Glomerular endothelial cell (primary cell): Measurements from ENCODE around the gene CFAP20. TPM values are rescaled to one million over a fixed set of nuclear protein-coding genes. Genes with fewer than 3 reads are reported as not detected.
"Not testable (repeated sequence)": the region's sequence is repeated elsewhere in the genome, so short reads cannot be mapped to it uniquely, and the experiment has no call there.

Experiments used
- DNase-seq: peaks from one replicate; pipeline ENCODE4 v3.0.0-alpha.2; 2011; ENCODE audit warnings: low read depth, low spot score; ENCODE audit errors: extremely low read depth
- total RNA-seq: library from RNA; depleted of rRNA; stranded (reverse); fragments of >200 nt; gene quantifications from 2 replicates; pipeline ENCODE4 v1.2.3, GENCODE V29; 2015

The CFAP20 gene
- total RNA-seq, 1 donor from 2014 or later, result 71.5 TPM

- no peak for DNase-seq
Observed at GRCh38 chr16:58099097-58099955, 29.9 kb downstream of the CFAP20 start.

GRCh38 chr16:58098207-58099096, 30.7 kb downstream of the CFAP20 start:
- no peak for DNase-seq

GRCh38 chr16:58096249-58096648, 32.9 kb downstream of the CFAP20 start:
- DNase-seq, result no peak

DNA sequence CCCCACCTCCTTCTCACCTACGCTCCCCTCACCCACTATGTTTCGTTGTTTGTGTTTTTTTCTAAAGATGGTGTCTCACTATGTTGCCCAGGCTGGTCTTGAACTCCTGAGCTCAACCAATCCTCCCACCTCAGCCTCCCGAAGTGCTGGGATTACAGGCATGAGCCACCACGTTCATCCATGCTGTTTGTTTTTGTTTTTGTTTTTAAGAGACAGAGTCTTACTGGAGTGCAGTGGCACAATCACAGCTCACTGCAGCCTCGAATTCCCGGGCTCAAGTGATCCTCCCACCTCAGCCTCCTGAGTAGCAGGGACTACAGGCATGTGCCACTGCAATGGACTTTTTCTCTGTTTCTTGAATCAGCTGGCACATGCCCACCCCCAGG, 33.6 kb downstream of the CFAP20 start:
- not testable (repeated sequence) for DNase-seq

DNA sequence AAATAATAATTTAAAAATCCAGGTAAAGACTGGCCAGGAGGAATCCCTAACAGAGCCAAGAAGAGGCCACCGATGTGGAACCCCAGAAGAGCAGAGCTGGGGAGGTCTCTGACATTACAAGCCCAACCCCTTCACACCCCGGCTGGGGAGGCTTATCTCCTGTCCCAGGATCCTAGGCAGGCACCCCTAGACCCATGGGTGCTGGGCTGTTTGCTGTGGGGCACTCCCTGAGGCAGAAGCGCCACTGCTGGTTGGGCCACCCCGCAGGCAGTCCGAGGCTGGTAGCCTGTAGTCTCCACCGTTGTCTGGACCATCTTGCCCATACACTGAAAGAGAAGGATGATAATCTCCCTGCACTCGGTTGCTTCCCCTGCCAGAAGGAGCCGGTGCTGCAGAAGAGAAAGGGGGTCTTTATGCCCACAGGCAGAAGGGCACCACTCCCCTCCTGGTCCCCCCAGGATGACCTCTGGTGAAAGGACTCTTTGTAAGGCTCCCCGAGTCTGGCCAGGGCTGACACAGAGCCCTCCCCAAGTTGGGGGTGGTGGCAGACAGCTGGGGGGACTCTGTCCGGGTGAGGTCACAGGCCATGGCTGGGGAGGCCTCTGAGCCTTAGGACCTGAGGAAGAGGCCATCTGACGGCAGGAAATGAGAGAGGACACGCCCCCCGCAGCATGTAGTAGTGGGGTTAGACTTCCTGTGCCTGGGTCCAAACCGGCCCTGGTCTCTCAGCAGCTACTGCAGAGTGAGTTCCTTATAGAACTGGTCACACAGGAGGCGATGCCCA, 34.2 kb downstream of the CFAP20 start:
- DNase-seq, result no peak

DNA sequence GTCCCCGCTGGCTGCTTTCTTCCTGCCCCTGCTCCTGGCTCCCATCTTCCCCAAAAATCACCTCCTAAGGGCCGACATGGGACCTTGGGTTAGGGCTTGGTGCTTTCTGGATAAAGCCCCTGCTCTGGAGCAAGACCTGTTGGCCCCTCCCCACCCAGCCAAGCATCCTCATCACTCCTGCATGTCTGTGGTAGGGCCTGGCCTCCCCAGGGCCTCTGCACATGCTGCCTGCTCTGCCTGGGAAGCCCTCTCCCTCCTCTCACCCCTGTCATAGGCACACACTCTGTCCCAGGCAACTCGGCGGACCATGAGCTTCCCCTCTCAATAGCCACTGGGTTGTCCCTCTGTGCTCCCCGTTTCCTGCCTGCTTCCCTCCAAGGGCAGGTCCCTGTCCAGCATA, 35.2 kb downstream of the CFAP20 start:
- DNase-seq, result no peak

DNA sequence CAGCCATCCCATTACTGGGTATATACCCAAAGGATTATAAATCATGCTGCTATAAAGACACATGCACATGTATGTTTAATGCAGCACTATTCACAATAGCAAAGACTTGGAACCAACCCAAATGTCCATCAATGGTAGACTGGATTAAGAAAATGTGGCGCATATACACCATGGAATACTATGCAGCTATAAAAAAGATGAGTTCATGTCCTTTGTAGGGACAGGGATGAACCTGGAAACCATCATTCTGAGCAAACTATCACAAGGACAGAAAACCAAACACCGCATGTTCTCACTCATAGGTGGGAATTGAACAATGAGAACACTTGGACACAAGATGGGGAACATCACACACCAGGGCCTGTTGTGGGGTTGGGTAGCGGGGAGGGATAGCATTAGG, 38.8 kb downstream of the CFAP20 start:
- not testable (repeated sequence) for DNase-seq

DNA sequence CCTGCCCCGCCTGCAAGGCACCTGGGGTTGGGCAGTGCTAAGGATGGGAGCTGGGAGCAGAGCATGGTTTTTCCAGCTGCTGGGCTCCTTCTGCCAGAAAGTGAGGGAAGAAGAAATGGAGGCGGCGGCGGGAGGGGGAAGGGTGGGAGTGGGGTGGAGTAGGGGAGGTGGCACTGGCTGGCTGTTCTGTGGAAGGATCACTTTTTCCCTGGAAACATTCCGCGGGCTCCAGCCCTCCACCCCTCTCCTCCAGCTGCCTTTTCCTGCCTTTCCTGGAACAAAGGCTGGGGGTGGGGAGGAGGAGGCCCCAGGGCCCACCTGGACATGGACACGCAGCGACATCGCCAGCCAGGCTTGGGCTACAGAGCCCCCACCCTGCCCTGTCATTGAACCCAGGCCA, 41.1 kb downstream of the CFAP20 start:
- no peak for DNase-seq

GRCh38 chr16:58087209-58087913, 41.8 kb downstream of the CFAP20 start:
- DNase-seq, result no peak

DNA sequence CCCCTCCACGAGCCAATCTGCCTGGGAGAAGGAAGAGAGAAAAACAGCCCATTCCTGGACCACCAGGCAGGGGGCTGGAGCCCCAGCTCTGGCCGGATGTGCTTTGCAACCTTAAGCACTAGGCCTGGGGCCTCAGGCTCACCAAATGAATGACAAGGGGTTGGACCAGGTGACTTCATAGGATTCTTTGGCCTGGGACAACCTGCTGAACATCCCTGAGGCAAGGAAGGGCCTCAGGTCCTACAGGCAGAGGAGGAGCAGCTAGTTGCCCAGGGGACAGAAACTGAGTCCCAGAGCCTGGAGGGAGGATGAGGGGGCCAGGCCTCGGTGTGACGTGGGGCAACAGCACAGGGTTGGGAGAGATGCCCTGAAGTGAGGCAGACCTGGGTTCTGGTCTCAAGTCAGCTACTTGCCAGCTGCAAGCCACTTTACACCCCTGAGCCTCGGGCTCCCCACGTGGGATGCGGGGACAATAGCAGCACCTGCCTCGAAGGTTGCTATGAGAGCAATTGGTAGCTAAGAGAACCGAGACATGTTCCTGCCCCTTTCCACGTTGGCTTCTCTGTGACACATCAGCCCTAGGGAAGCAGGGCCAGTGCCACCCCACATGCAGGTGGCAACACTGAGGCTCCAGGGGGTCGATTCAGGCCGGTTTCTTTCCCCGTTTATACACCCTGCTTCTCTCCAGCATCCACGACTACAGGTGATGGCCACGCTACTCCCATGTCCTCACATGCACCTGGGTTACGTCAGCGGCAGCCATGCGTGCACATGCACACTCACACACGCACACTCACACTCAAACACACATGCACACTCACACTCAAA, 42.6 kb downstream of the CFAP20 start:
- DNase-seq, result no peak

- no peak for DNase-seq
Observed at GRCh38 chr16:58085584-58086251, 43.5 kb downstream of the CFAP20 start.

DNA sequence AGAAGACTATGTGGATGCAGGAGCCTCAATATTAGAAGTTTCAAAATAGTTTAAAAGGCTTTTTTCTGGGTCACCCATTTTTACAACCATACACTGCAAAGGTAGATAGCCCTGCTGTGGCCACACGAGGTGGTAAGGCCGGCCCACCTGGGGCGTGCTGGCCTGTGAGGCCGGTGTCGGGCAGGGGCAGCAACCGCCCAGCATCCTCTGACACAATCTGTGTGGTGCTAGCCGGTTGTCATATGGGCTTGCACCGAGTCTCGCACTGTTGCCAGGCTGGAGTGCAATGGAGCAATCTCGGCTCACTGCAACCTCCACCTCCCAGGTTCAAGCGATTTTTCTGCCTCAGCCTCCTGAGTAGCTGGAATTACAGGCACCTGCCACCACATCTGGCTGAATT, 44.0 kb downstream of the CFAP20 start:
- no peak for DNase-seq

DNA sequence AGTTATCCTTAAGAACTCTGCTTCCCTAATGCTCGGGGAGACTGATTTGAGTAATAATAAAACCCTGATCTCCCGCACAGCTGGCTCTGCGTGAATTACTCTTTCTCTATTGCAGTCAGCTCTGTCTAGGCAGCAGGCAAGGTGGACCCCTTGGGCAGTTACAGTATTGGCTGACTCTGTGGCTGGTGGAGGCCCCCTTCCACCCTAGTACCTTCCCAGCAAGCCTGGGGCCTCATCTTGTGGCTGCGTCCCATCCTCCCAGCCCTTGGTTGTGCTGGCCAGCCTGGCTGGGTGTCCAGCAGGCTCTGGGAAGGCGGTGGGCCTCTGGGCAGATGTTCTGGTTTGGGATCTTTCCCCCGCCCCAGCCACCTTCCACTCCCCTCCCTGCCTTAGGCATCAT, 44.5 kb downstream of the CFAP20 start:
- no peak for DNase-seq

DNA sequence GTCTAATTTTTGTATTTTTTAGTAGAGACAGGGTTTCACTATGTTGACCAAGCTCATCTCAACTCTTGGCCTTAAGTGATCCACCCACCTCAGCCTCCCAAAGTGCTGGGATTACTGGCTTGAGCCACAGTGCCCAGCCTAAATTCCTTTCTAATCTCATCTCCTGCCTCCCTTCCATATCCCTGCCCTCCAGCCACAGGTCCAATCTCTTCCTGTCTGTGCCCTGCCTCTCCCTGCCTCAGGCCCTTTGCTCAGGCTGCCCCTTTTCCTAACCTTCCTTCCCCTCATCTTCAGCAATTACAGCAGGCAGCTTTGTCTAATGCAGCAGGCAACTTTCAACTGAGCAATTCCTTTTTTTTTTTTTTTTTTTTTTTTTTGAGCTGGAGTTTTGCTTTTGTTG, 46.8 kb downstream of the CFAP20 start:
- DNase-seq, result no peak

- not testable (repeated sequence) for DNase-seq
Observed at GRCh38 chr16:58080657-58081056, 48.5 kb downstream of the CFAP20 start.

- DNase-seq, result no peak
Observed at GRCh38 chr16:58077796-58078195, 51.4 kb downstream of the CFAP20 start.

- DNase-seq, result no peak
Observed at GRCh38 chr16:58076514-58076913, 52.7 kb downstream of the CFAP20 start.

- no peak for DNase-seq
Observed at GRCh38 chr16:58074657-58075056, 54.5 kb downstream of the CFAP20 start.

GRCh38 chr16:58073086-58073485, 56.1 kb downstream of the CFAP20 start:
- DNase-seq, result not testable (repeated sequence)
